CD14-positive monocyte (primary cell): Measurements from ENCODE around the gene ARRB1. TPM values are rescaled to one million over a fixed set of nuclear protein-coding genes. Genes with fewer than 3 reads are reported as not detected.

Source experiments
- DNase-seq, 3 donors: peaks; one replicate each; pipeline ENCODE4 v3.0.0-alpha.2; 2011 to 2022
- H2AFZ ChIP-seq: 2 replicates; pipeline ENCODE4 v1.6.0; 2012; ENCODE audit warnings: mild to moderate bottlenecking, low read depth, low read length, inconsistent platforms; ENCODE audit not compliant: insufficient read depth, poor library complexity, severe bottlenecking
- H3K27ac ChIP-seq, 2 donors: 1 replicate in 1 of 2; 2 replicates in 1 of 2; pipeline ENCODE4 v1.5.1; 2012 to 2013; ENCODE audit warnings: low read length in 2 of 2, control low read depth in 1 of 2, inconsistent platforms in 1 of 2, low read depth in 1 of 2, mild to moderate bottlenecking in 1 of 2
- H3K27me3 ChIP-seq, 2 donors: one replicate each; pipeline versions ENCODE4 v1.6.0 to v1.6.1; 2011 to 2013; ENCODE audit warnings: low read length in 2 of 2; ENCODE audit not compliant: control insufficient read depth in 2 of 2, insufficient read depth in 2 of 2
- H3K36me3 ChIP-seq, 2 donors: replicated peaks in 1 of 2; 1 replicate in 1 of 2; 2 replicates in 1 of 2; pipeline versions ENCODE4 v1.5.1 to v1.6.1; 2012 to 2013; ENCODE audit warnings: low read length in 2 of 2, control low read depth in 1 of 2, inconsistent platforms in 1 of 2, mild to moderate bottlenecking in 1 of 2; ENCODE audit not compliant: insufficient read depth in 2 of 2, control insufficient read depth in 1 of 2
- H3K4me1 ChIP-seq, 2 donors: 1 replicate in 1 of 2; 2 replicates in 1 of 2; pipeline versions ENCODE4 v1.5.1 to v1.6.1; 2012 to 2013; ENCODE audit warnings: low read length in 2 of 2, control low read depth in 1 of 2, inconsistent platforms in 1 of 2, mild to moderate bottlenecking in 1 of 2, moderate library complexity in 1 of 2; ENCODE audit not compliant: insufficient read depth in 2 of 2, control insufficient read depth in 1 of 2
- H3K4me2 ChIP-seq: replicated peaks from 2 replicates; pipeline ENCODE3; 2012; ENCODE audit warnings: low read length, moderate library complexity, mild to moderate bottlenecking; ENCODE audit not compliant: poor library complexity, severe bottlenecking; ENCODE audit errors: extremely low read depth
- H3K4me3 ChIP-seq, 3 experiments: fragments of 200-600 bp in 1 of 3; sonication (generic) in 1 of 3; replicated peaks in 1 of 3; 1 replicate in 2 of 3; 2 replicates in 1 of 3; pipeline ENCODE4 v1.5.1; 2011 to 2013; ENCODE audit warnings: low read length in 3 of 3, mild to moderate bottlenecking in 3 of 3, control low read depth in 2 of 3, low read depth in 2 of 3, inconsistent platforms in 1 of 3, moderate library complexity in 1 of 3
- H3K79me2 ChIP-seq: 2 replicates; pipeline ENCODE4 v1.6.0; 2012; ENCODE audit warnings: mild to moderate bottlenecking, control low read depth, inconsistent platforms, low read length, moderate library complexity; ENCODE audit not compliant: insufficient read depth
- H3K9ac ChIP-seq: 2 replicates; pipeline ENCODE4 v1.6.0; 2017; ENCODE audit warnings: low read length, mild to moderate bottlenecking; ENCODE audit not compliant: insufficient read depth, poor library complexity, severe bottlenecking
- H3K9me3 ChIP-seq, 2 donors: replicated peaks in 1 of 2; 1 replicate in 1 of 2; 2 replicates in 1 of 2; pipeline versions ENCODE4 v1.5.1 to v1.6.1; 2012 to 2013; ENCODE audit warnings: low read length in 2 of 2, control low read depth in 1 of 2; ENCODE audit not compliant: control insufficient read depth in 1 of 2, insufficient read depth in 1 of 2
- H4K20me1 ChIP-seq: 2 replicates; pipeline ENCODE4 v1.6.0; 2012; ENCODE audit warnings: mild to moderate bottlenecking, low read length, control low read depth, moderate library complexity; ENCODE audit not compliant: insufficient read depth
- H3K27ac Mint-ChIP-seq, 7 donors: one replicate each; pipeline ENCODE4 v1.8.0; 2020; ENCODE audit warnings: mild to moderate bottlenecking in 7 of 7, mixed read lengths in 7 of 7, moderate library complexity in 6 of 7, inconsistent platforms in 2 of 7
- H3K27me3 Mint-ChIP-seq, 3 donors: one replicate each; pipeline ENCODE4 v1.8.0; 2021 to 2022; ENCODE audit warnings: low read depth in 3 of 3, mild to moderate bottlenecking in 3 of 3, mixed read lengths in 3 of 3, moderate library complexity in 3 of 3, inconsistent platforms in 1 of 3
- H3K36me3 Mint-ChIP-seq, 2 donors: one replicate each; pipeline ENCODE4 v1.8.0; 2020; ENCODE audit warnings: mixed read lengths in 2 of 2, inconsistent platforms in 1 of 2, mild to moderate bottlenecking in 1 of 2
- H3K4me1 Mint-ChIP-seq: one replicate; pipeline ENCODE4 v1.8.0; 2020; ENCODE audit warnings: mild to moderate bottlenecking, mixed read lengths
- H3K4me3 Mint-ChIP-seq, 2 donors: one replicate each; pipeline ENCODE4 v1.8.0; 2020; ENCODE audit warnings: mild to moderate bottlenecking in 2 of 2, mixed read lengths in 2 of 2, moderate library complexity in 1 of 2
- H3K9me3 Mint-ChIP-seq, 7 donors: one replicate each; pipeline ENCODE4 v1.8.0; 2020 to 2022; ENCODE audit warnings: mixed read lengths in 7 of 7, mild to moderate bottlenecking in 6 of 7, moderate library complexity in 6 of 7, inconsistent platforms in 2 of 7
- CTCF ChIP-seq: fragments of 200-600 bp; IDR thresholded peaks from one replicate; pipeline ENCODE4 v1.8.0; 2022; ENCODE audit warnings: antibody characterized with exemption, mild to moderate bottlenecking
- WGBS: methylation state at CpG from one replicate; pipeline ENCODE4 v1.1.5; 2013; ENCODE audit warnings: missing lambda C conversion rate; ENCODE audit not compliant: insufficient coverage; 5-methylcytosine and 5-hydroxymethylcytosine counted together
- intact Hi-C, 2 donors: fragments of 100-400 bp; cut with micrococcal nuclease; formaldehyde crosslinking; loops; one replicate each; pipeline versions ENCODE4 v1.15.0 to v1.15.1; 2023
- polyA plus RNA-seq, 3 donors: library from polyadenylated mRNA; depleted of rRNA in 1 of 3; unstranded in 2 of 3; stranded (reverse) in 1 of 3; fragments of 300-500 nt in 2 of 3; fragments of >200 nt in 1 of 3; fragmentation: Illumina TruSeq in 2 of 3; gene quantifications; 1 replicate in 2 of 3; 2 replicates in 1 of 3; pipeline ENCODE4 v1.2.3, GENCODE V29; 2012 to 2021

The ARRB1 gene
- polyA plus RNA-seq, 3 donors: 52.6 to 114 (median 66.5) TPM

- peak; percentile 87 to 91 (median 90) for DNase-seq
- no peak for TF ChIP-seq CTCF
- Histone ChIP-seq H3K27ac (peak within 1 kb of the TSS; percentile 90 to 95), H3K4me3 (peak within 1 kb of the TSS; percentile 91 to 96 (median 92)), H3K4me1 (peaks cover 15 to 28% of the 10 kb centered on the region in 2 donors), H3K9me3 (no peaks in the 10 kb centered on the region), H3K27me3 (no peaks in the 10 kb centered on the region), H2AFZ (peak within 1 kb of the TSS; percentile 75), H3K9ac (peak within 1 kb of the TSS; percentile 91), H4K20me1 (peaks cover 45% of the 10 kb centered on the region), H3K79me2 (peaks cover 53% of the 10 kb centered on the region), H3K36me3 (peaks cover 35 to 37% of the 10 kb centered on the region in 2 donors), H3K4me2 (peak within 1 kb of the TSS; percentile 74)
- Mint-ChIP-seq H3K9me3 (no peaks in the 10 kb centered on the region), H3K27ac (peak within 1 kb of the TSS; percentile 95 to 99 (median 98)), H3K36me3 (peaks cover 36 to 43% of the 10 kb centered on the region in 2 donors), H3K4me1 (peaks cover 38% of the 10 kb centered on the region), H3K27me3 (peaks cover 1 to 7% (median 6%) of the 10 kb centered on the region in 3 donors), H3K4me3 (peak within 1 kb of the TSS; percentile 98 to 99)
- WGBS: under 1% methylated on average over 46 of the region's 55 CpGs
- intact Hi-C loops: no loop called here
These were observed 48.1 kb upstream of the ARRB1 start, which contains the start of gene RPS3 for GRCh38 chr11:75399344-75400145. TSS of gene RPS3 (plus strand) at chr11:75399518. CDS start at chr11:75399548, 30 bp downstream.

GRCh38 chr11:75398906-75399305, 47.4 kb upstream of the ARRB1 start:
- Mint-ChIP-seq H3K27me3 (peaks cover 1 to 9% (median 6%) of the 10 kb centered on the region in 3 donors), H3K4me3 (peak overlapping the region in 1 of 2 donors; percentile 98), H3K27ac (peak overlapping the region in 5 of 7 donors; percentile 95 to 99 (median 98)), H3K36me3 (peaks cover 30 to 37% of the 10 kb centered on the region in 2 donors), H3K9me3 (no peaks in the 10 kb centered on the region), H3K4me1 (peaks cover 36% of the 10 kb centered on the region)
- Histone ChIP-seq H2AFZ (no peak overlapping the region), H3K9me3 (no peaks in the 10 kb centered on the region), H3K27me3 (no peaks in the 10 kb centered on the region), H3K79me2 (peaks cover 47% of the 10 kb centered on the region), H3K4me2 (no peak overlapping the region), H3K27ac (no peak overlapping the region), H3K4me3 (peak overlapping the region in 1 of 3 experiments; percentile 91), H3K9ac (no peak overlapping the region), H3K36me3 (peaks cover 29 to 31% of the 10 kb centered on the region in 2 donors), H4K20me1 (peaks cover 39% of the 10 kb centered on the region), H3K4me1 (peaks cover 15 to 28% of the 10 kb centered on the region in 2 donors)
- no peak for TF ChIP-seq CTCF
- DNase-seq: no peak
- intact Hi-C loops: no loop called here
- WGBS: 93% methylated on average over 3 of the region's 8 CpGs
